ENCODE results near the gene IFFO2.

IFFO2 gene

GRCh38 chr1:18956193-18957135, at the start of gene IFFO2:
TSS of gene IFFO2 (minus strand) at chr1:18956676. CDS start at chr1:18956332, 344 bp downstream.
- peak; percentile 99 for DNase-seq

- DNase-seq: no peak
These were observed 49.5 kb upstream of the IFFO2 start for GRCh38 chr1:19006000-19006399.

- peak; percentile 21 for DNase-seq
These were observed 47.2 kb upstream of the IFFO2 start for GRCh38 chr1:19003371-19004290.

DNA sequence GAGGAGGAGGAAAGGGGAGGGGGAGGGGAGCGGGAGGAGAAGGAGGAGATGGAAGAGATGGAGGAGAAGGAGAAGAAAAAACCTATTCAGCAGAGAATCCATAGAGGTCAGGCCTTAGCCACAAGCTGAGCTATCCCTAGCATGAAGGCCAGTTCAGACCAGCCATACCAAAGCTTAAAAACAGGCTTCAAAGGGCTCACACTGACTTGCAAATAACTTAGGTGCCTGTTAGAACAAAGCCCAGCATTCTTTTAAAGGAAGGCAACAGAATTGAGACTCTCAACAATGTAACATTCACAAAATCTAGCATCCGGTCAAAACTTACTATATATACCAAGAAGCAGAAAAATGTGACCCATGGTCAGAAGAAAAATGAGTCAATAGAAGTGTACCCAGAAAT, 43.6 kb upstream of the IFFO2 start:
- DNase-seq: no peak

GRCh38 chr1:18999359-18999758, 42.9 kb upstream of the IFFO2 start:
- DNase-seq: no peak

- DNase-seq: no peak
These were observed 41.7 kb upstream of the IFFO2 start for GRCh38 chr1:18998016-18998724.

DNA sequence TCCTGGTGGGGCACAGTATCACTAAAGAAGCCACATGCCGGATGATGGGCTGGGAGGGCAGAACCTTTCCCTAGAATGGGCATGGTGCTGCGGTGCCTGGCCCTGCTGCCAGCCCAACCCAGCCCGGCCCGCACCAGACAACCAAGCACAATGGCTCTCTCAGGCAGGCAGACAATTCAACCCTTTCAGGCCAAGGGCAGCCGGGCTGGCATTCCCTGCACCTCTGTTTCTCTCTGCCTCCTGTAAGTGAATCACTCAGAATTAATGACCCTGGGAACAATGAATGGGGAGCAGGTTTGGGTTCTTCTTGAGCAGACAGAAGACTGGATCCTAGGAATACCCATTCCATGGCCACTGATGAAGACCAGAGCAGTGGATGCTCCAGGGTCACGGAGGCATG, 41.0 kb upstream of the IFFO2 start:
- DNase-seq: no peak

DNA sequence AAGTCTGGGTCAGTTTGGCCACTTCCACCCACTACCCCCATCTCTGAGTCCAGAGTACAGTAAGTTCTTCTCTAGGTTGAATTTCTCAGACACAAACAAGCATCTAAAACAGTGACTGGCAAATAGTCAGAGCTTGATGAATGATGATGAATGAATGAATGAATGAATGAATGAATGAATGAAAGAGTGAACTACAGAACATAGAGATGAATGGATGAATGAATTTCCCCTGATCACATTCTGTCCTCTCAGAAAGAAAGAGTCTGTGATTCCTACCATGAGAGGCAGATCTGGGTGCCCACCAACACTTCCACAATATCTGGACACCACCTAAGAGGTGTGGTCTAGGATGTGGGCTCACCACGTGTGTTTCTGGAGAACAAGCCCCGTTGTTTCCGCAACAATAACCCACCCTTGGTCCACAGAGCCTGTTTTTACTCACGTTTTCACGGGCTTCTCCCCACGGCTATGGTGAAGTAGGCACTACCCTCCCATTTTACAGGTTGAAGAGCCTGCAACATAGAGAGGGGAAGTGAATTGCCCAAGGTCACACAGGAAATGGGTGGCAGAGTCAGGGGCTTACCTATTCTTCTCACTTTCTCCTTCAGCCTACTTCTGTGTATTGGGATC, 40.2 kb upstream of the IFFO2 start:
- no peak for DNase-seq

DNA sequence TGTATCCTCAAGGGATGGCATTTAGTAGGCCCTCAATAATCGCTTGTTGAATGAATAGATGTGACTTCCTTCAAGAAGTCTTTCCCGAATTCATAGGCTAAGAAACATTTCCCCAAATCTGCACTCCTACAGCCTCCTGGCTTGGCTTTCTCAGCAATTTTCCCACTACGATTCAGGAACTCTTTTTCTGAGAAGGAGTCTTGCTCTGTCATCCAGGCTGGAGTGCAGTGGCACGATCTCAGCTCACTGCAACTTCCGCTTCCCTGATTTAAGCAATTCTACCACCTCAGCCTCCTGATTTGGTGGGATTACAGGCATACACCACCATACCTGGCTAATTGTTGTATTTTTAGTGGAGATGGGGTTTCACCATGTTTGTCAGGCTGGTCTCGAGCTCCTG, 37.9 kb upstream of the IFFO2 start:
- no peak for DNase-seq

DNA sequence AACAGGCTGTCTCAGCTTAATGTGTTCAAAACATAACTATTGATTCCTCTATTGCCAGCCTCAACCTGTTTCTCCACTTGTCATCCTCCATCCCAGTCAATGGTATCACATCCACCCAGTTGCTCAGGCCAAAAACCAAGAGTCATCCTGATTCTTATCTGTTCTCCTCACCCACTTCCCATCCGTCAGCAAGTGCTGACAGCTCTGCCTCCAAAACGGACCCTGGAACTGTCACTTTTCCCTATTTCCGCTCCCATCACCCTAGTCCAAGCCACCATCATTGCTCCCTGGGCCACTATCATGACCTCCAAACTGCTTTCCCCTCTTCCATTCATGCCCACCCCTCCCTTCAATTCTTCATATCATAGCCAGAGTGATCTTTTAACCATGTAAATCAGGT, 36.2 kb upstream of the IFFO2 start:
- no peak for DNase-seq

GRCh38 chr1:18991585-18991984, 35.1 kb upstream of the IFFO2 start:
- no peak for DNase-seq

- no peak for DNase-seq
These were observed 33.4 kb upstream of the IFFO2 start for GRCh38 chr1:18989896-18990295.

- no peak for DNase-seq
These were observed 32.8 kb upstream of the IFFO2 start for GRCh38 chr1:18989176-18989799.

DNA sequence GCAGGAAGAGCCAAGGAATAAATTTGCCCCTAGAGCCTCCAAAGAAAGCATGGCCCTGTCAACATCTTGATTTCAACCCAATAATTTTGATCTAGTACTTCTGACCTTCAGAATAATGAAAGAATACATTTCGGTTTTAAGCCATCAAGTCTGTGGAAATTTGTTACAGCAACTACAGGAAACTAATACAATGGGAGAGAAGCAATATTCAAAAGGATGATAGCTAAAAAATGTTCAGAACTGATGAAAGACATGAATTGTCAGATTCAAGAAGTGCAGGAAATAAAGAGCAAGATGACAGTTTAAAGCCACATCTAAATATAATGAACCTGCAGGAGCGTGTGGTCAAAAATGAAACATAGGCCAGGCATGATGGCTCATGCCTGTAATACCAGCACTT, 24.8 kb upstream of the IFFO2 start:
- DNase-seq: no peak

DNA sequence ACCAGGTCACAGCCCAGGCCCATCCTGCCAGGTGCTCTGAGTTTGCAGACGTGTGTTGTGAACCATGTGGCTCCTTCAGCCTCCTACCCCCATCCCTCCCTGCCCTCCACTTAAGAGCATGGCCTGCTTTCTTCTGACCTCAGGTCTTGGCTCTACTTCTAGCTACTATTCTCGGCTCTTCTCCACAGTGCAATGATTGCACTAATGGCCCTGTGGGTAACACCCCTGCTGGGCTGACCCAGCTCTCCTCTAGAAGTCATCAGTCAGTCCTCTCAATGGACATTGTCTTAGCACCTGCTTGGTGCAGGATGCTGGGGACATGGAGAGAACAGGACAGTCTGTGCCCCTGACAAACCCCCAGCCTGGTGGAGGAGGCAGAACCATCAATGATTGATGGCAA, 22.2 kb upstream of the IFFO2 start:
- DNase-seq: no peak

- DNase-seq: no peak
These were observed 21.0 kb upstream of the IFFO2 start for GRCh38 chr1:18977428-18977827.

DNA sequence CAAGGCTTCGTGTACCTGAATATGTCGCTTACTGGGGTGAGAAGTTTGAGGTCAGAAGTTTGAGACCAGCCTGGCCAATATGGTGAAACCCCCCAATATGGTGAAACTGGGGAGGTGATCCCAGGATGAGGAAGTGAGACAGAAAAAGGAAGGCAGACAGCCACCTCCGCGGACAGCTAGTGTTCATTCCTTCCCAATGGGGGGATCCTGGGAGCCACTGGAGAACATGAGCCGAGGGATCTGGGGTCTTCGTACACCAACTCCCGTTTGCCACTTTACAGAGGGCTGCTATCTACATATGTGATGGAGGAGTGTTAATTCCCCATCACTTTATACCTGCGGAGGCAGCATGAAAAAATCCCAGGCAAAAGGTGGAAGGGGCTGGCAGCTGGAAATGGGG, 19.6 kb upstream of the IFFO2 start:
- no peak for DNase-seq

DNA sequence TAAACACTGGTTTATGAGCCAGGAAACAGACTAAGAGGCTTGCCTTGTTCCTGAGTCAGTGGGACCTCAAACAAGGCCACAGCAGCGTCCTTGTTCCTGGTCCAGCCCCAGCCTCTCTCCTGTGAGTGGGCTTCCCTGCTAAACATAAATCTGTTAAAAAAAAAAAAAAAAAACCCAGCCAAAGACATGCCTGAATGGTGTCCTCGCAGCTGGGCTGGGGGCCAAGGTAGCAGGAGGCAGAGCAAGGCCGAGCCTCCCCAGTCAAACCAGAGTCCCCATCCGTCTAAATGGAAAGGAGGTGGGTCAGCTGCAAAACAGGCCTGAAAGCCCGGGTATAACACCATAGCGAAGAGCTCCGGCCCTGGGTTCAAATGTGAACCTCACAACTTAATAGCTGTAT, 18.1 kb upstream of the IFFO2 start:
- DNase-seq: no peak

DNA sequence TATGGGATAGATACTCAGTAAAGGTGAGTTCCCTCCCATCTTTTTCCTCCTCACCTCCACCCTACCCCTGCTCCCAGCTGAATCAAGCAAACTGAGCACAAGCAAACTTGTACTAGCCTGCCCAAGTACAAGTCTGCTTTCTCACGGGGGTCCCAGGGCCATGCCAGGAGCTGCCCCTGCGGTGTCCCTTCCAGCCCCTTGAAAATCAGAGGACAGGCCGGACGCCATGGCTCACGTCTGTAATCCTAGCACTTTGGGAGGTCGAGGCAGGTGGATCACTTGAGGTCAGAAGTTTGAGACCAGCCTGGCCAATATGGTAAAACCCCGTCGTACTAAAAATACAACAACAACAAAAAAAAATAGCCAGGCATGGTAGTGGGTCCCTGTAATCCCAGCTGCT, 17.5 kb upstream of the IFFO2 start:
- no peak for DNase-seq

GRCh38 chr1:18973446-18973955, 17.0 kb upstream of the IFFO2 start:
- no peak for DNase-seq

GRCh38 chr1:18972991-18973390, 16.5 kb upstream of the IFFO2 start:
- no peak for DNase-seq

GRCh38 chr1:18972531-18972930, 16.1 kb upstream of the IFFO2 start:
- no peak for DNase-seq

Data from stimulated activated CD4-positive, alpha-beta T cell treated with anti-CD3 and anti-CD28 coated beads, Interleukin-4, amount 100 ng/mL, for 24 hours (primary cell).